Liver (tissue), 9 donors: ENCODE data around the gene MLF1. TPM values are rescaled to one million over a fixed set of nuclear protein-coding genes. Genes with fewer than 3 reads are reported as not detected.

Source experiments
- DNase-seq: peaks from one replicate; pipeline ENCODE4 v3.0.0-alpha.2; 2017; ENCODE audit warnings: low spot score
- H3K27ac ChIP-seq, 2 donors: one replicate each; pipeline ENCODE4 v1.7.0; 2013; ENCODE audit warnings: inconsistent platforms in 2 of 2, low read length in 2 of 2, control low read depth in 1 of 2, low read depth in 1 of 2, mild to moderate bottlenecking in 1 of 2
- H3K27me3 ChIP-seq, 4 donors: one replicate each; pipeline versions ENCODE4 v1.6.1 to v1.7.0; 2013; ENCODE audit warnings: low read length in 3 of 4, inconsistent platforms in 1 of 4, mild to moderate bottlenecking in 1 of 4, moderate library complexity in 1 of 4; ENCODE audit not compliant: control insufficient read depth in 4 of 4, insufficient read depth in 4 of 4
- H3K36me3 ChIP-seq, 4 donors: one replicate each; pipeline versions ENCODE4 v1.6.1 to v1.7.0; 2013; ENCODE audit warnings: low read length in 3 of 4, mild to moderate bottlenecking in 3 of 4, low read depth in 1 of 4, moderate library complexity in 1 of 4; ENCODE audit not compliant: control insufficient read depth in 4 of 4, insufficient read depth in 3 of 4
- H3K4me1 ChIP-seq, 4 donors: one replicate each; pipeline versions ENCODE4 v1.6.1 to v1.7.0; 2013; ENCODE audit warnings: low read length in 3 of 4, mild to moderate bottlenecking in 3 of 4, moderate library complexity in 1 of 4; ENCODE audit not compliant: control insufficient read depth in 4 of 4, insufficient read depth in 4 of 4
- H3K4me3 ChIP-seq, 3 donors: one replicate each; pipeline versions ENCODE4 v1.6.1 to v1.7.0; 2013; ENCODE audit warnings: low read length in 3 of 3, control low read depth in 1 of 3, low read depth in 1 of 3, mild to moderate bottlenecking in 1 of 3
- H3K9ac ChIP-seq, 2 donors: one replicate each; pipeline ENCODE4 v1.7.0; 2013; ENCODE audit warnings: low read length in 2 of 2, mild to moderate bottlenecking in 2 of 2, moderate library complexity in 2 of 2, control low read depth in 1 of 2, low read depth in 1 of 2
- H3K9me3 ChIP-seq, 4 donors: one replicate each; pipeline versions ENCODE4 v1.6.1 to v1.7.0; 2013; ENCODE audit warnings: low read length in 3 of 4; ENCODE audit not compliant: control insufficient read depth in 4 of 4
- ATF3 ChIP-seq: IDR thresholded peaks from 2 replicates; pipeline ENCODE4 v1.6.1; 2016; ENCODE audit warnings: antibody characterized with exemption
- CTCF ChIP-seq: fragments of 150-350 bp; IDR thresholded peaks from 2 replicates; pipeline ENCODE4 v1.5.1; 2017; ENCODE audit warnings: improper control_type of control experiment, low read depth, low read length; ENCODE audit not compliant: missing input control
- EGR1 ChIP-seq, 2 donors: IDR thresholded peaks; 2 replicates each; pipeline ENCODE4 v1.6.1; 2016 to 2018; ENCODE audit warnings: antibody characterized with exemption in 2 of 2, low read depth in 2 of 2
- FOXA1 ChIP-seq: IDR thresholded peaks from 2 replicates; pipeline ENCODE4 v1.6.1; 2016; ENCODE audit warnings: antibody characterized with exemption
- FOXA2 ChIP-seq: IDR thresholded peaks from 2 replicates; pipeline ENCODE4 v1.6.1; 2016; ENCODE audit warnings: antibody characterized with exemption
- GABPA ChIP-seq, 2 donors: IDR thresholded peaks in 1 of 2; conservative IDR thresholded peaks in 1 of 2; 2 replicates each; pipeline ENCODE4 v1.6.1; 2016; ENCODE audit warnings: antibody characterized with exemption in 2 of 2, mild to moderate bottlenecking in 1 of 2, moderate library complexity in 1 of 2
- HNF4A ChIP-seq, 2 donors: conservative IDR thresholded peaks; 2 replicates each; pipeline ENCODE4 v1.6.1; 2016; ENCODE audit warnings: antibody characterized with exemption in 2 of 2, mild to moderate bottlenecking in 2 of 2
- HNF4G ChIP-seq: IDR thresholded peaks from 2 replicates; pipeline ENCODE4 v1.6.1; 2016; ENCODE audit warnings: antibody characterized with exemption
- JUND ChIP-seq, 2 donors: IDR thresholded peaks; 2 replicates each; pipeline ENCODE4 v1.6.1; 2016; ENCODE audit warnings: antibody characterized with exemption in 2 of 2
- NR2F2 ChIP-seq: IDR thresholded peaks from 2 replicates; pipeline ENCODE4 v1.6.1; 2016; ENCODE audit warnings: antibody characterized with exemption
- RAD21 ChIP-seq, 2 donors: IDR thresholded peaks; 2 replicates each; pipeline ENCODE4 v1.6.1; 2016; ENCODE audit warnings: antibody characterized with exemption in 2 of 2, mild to moderate bottlenecking in 2 of 2
- RXRA ChIP-seq, 2 donors: IDR thresholded peaks; 2 replicates each; pipeline ENCODE4 v1.6.1; 2017 to 2018; ENCODE audit warnings: antibody characterized with exemption in 2 of 2, mild to moderate bottlenecking in 1 of 2
- SP1 ChIP-seq: IDR thresholded peaks from 2 replicates; pipeline ENCODE4 v1.6.1; 2018; ENCODE audit warnings: antibody characterized with exemption, mild to moderate bottlenecking
- TAF1 ChIP-seq: conservative IDR thresholded peaks from 2 replicates; pipeline ENCODE4 v1.6.1; 2016; ENCODE audit warnings: antibody characterized with exemption, mild to moderate bottlenecking
- YY1 ChIP-seq: IDR thresholded peaks from 2 replicates; pipeline ENCODE4 v1.6.1; 2016; ENCODE audit warnings: antibody characterized with exemption, mild to moderate bottlenecking
- ZBTB33 ChIP-seq: IDR thresholded peaks from 2 replicates; pipeline ENCODE4 v1.6.1; 2016; ENCODE audit warnings: antibody characterized with exemption
- WGBS: extraction: QIAGEN DNeasy Blood & Tissue Kit; methylation state at CpG from one replicate; pipeline ENCODE4 v1.1.7; 2013; 5-methylcytosine and 5-hydroxymethylcytosine counted together
- polyA plus RNA-seq, 2 donors: library from polyadenylated mRNA; stranded (reverse) in 1 of 2; unstranded in 1 of 2; fragments of 200-250 nt in 1 of 2; fragments of >200 nt in 1 of 2; fragmentation: Nextera tagmentation in 1 of 2; extraction: Ambion mirVana in 1 of 2; gene quantifications; one replicate each; pipeline versions ENCODE4 v1.2.1 to v1.2.3, GENCODE V29; 2013 to 2015
- total RNA-seq, 2 donors: library from RNA; depleted of rRNA; stranded (reverse); fragments of >200 nt; gene quantifications; one replicate each; pipeline ENCODE4 v1.2.3, GENCODE V29; 2014
- TF ChIP-seq, protein P1 (sequence below): IDR thresholded peaks from 2 replicates; pipeline ENCODE4 v1.6.1; 2016; ENCODE audit warnings: antibody characterized with exemption
- TF ChIP-seq, protein P2 (sequence below): IDR thresholded peaks from 2 replicates; pipeline ENCODE4 v1.6.1; 2016; ENCODE audit warnings: antibody characterized with exemption, mild to moderate bottlenecking
- donor health status: healthy.
- donor health status: healthy.
- donor health status: healthy.
- donor health status: healthy.
- donor health status: healthy.

The MLF1 gene
- total and polyA plus RNA-seq, 4 donors = 0.20 to 3.3 (median 0.45) TPM

- 74% methylated on average over 1 of the region's 1 CpG for whole genome bisulfite sequencing
- TF ChIP-seq NR2F2 = no peak
- TF ChIP-seq HNF4A (conservative IDR thresholded peaks at IDR 0.05) = no peak
- no peak for TF ChIP-seq RAD21 (IDR thresholded peaks at IDR 0.05)
- no peak for TF ChIP-seq JUND (IDR thresholded peaks at IDR 0.05)
- TF ChIP-seq HNF4G = no peak
- TF ChIP-seq EGR1 (IDR thresholded peaks at IDR 0.05; ENCODE audit: low read depth in 2 of 2) = no peak
- no peaks in the 10 kb centered on the region for H3K9me3 ChIP-seq
- peaks cover 0 to 8% (median 1%) of the 10 kb centered on the region in 4 donors for H3K27me3 ChIP-seq
- H3K4me3 ChIP-seq = no peak overlapping the region
- no peaks in the 10 kb centered on the region for H3K36me3 ChIP-seq
- DNase-seq = no peak
- no peak overlapping the region for H3K27ac ChIP-seq
- peaks cover 2 to 6% (median 5%) of the 10 kb centered on the region in 4 donors for H3K4me1 ChIP-seq
- H3K9ac ChIP-seq = no peak overlapping the region
Observed at GRCh38 chr3:158574646-158575045, 3.7 kb downstream of the MLF1 start.

DNA sequence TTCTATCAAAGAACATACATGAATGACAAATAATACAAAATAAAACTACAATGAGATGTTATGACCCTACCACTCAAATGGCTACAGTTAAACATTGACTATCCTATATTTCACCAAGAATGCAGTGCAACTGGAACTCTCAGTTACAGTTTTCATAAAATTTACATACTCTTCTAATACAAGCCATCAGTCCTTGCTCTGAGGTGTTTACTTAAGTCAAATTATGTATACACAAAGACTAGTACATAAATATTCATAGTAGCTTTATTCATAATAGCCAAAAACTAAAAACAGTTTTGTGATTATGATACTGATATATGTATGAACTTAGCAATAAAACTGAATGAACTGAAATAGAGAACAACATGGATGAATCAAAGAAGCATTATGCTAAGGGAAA is 19.2 kb downstream of the MLF1 start:
- TF ChIP-seq JUND (IDR thresholded peaks at IDR 0.05) = no peak
- TF ChIP-seq SP1 = no peak
- TF ChIP-seq ZBTB33 = no peak
- TF ChIP-seq, protein P1, sequence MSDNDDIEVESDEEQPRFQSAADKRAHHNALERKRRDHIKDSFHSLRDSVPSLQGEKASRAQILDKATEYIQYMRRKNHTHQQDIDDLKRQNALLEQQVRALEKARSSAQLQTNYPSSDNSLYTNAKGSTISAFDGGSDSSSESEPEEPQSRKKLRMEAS = no peak
- no peak for TF ChIP-seq GABPA (IDR thresholded peaks at IDR 0.05 in 1 of 2, conservative IDR thresholded peaks at IDR 0.05 in 1 of 2)
- TF ChIP-seq CTCF = no peak
- no peak for TF ChIP-seq YY1
- TF ChIP-seq HNF4G = no peak
- no peak for TF ChIP-seq RAD21 (IDR thresholded peaks at IDR 0.05)
- no peak for TF ChIP-seq FOXA1
- no peak for TF ChIP-seq TAF1
- no peak for TF ChIP-seq FOXA2
- TF ChIP-seq HNF4A (conservative IDR thresholded peaks at IDR 0.05) = no peak
- TF ChIP-seq, protein P2, sequence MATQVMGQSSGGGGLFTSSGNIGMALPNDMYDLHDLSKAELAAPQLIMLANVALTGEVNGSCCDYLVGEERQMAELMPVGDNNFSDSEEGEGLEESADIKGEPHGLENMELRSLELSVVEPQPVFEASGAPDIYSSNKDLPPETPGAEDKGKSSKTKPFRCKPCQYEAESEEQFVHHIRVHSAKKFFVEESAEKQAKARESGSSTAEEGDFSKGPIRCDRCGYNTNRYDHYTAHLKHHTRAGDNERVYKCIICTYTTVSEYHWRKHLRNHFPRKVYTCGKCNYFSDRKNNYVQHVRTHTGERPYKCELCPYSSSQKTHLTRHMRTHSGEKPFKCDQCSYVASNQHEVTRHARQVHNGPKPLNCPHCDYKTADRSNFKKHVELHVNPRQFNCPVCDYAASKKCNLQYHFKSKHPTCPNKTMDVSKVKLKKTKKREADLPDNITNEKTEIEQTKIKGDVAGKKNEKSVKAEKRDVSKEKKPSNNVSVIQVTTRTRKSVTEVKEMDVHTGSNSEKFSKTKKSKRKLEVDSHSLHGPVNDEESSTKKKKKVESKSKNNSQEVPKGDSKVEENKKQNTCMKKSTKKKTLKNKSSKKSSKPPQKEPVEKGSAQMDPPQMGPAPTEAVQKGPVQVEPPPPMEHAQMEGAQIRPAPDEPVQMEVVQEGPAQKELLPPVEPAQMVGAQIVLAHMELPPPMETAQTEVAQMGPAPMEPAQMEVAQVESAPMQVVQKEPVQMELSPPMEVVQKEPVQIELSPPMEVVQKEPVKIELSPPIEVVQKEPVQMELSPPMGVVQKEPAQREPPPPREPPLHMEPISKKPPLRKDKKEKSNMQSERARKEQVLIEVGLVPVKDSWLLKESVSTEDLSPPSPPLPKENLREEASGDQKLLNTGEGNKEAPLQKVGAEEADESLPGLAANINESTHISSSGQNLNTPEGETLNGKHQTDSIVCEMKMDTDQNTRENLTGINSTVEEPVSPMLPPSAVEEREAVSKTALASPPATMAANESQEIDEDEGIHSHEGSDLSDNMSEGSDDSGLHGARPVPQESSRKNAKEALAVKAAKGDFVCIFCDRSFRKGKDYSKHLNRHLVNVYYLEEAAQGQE = no peak
- no peak for TF ChIP-seq ATF3
- TF ChIP-seq RXRA (IDR thresholded peaks at IDR 0.05) = no peak
- TF ChIP-seq EGR1 (IDR thresholded peaks at IDR 0.05; ENCODE audit: low read depth in 2 of 2) = no peak
- TF ChIP-seq NR2F2 = no peak

More for the DNA sequence above, 19.2 kb downstream of the MLF1 start:
- no peaks in the 10 kb centered on the region for H3K4me1 ChIP-seq
- no peaks in the 10 kb centered on the region for H3K27me3 ChIP-seq
- H3K27ac ChIP-seq = no peak overlapping the region
- H3K4me3 ChIP-seq = no peak overlapping the region
- DNase-seq = no peak
- H3K9me3 ChIP-seq = no peaks in the 10 kb centered on the region
- no peak overlapping the region for H3K9ac ChIP-seq
- H3K36me3 ChIP-seq = no peaks in the 10 kb centered on the region
